HepG2 (cell line): ENCODE measurements around the gene EPHB4. TPM values are rescaled to one million over a fixed set of nuclear protein-coding genes. Genes with fewer than 3 reads are reported as not detected.

ENCODE experiments used
- AHDC1 ChIP-seq: sonication (generic); formaldehyde crosslinking; IDR thresholded peaks from 2 replicates; pipeline ENCODE4 v1.5.1; 2020; ENCODE audit warnings: mild to moderate bottlenecking, missing genetic modification reagents, borderline replicate concordance
- ARNTL ChIP-seq: sonication (generic); formaldehyde crosslinking; IDR thresholded peaks from 2 replicates; pipeline ENCODE4 v1.4.0; 2020; ENCODE audit warnings: mild to moderate bottlenecking, missing genetic modification reagents
- ATF3 ChIP-seq: sonication (generic); formaldehyde crosslinking; IDR thresholded peaks from 2 replicates; pipeline ENCODE4 v1.4.0; 2020; ENCODE audit warnings: missing genetic modification reagents
- ATF4 ChIP-seq, 2 experiments: fragments of 450-650 bp in 1 of 2; sonication (generic) in 1 of 2; formaldehyde crosslinking; IDR thresholded peaks; 2 replicates each; pipeline versions ENCODE4 v1.5.0 to v1.8.0; 2020 to 2022; ENCODE audit warnings: mild to moderate bottlenecking in 1 of 2, missing genetic modification reagents in 1 of 2
- CBX1 ChIP-seq: IDR thresholded peaks from one replicate; pipeline ENCODE4 v1.6.1; 2016; ENCODE audit warnings: antibody characterized with exemption, low read depth
- E2F1 ChIP-seq: sonication (generic); formaldehyde crosslinking; IDR thresholded peaks from 2 replicates; pipeline ENCODE4 v1.5.0; 2020; ENCODE audit warnings: missing genetic modification reagents
- FIP1L1 ChIP-seq: fragments of 200-400 bp; formaldehyde crosslinking; IDR thresholded peaks from 2 replicates; pipeline ENCODE4 v1.6.1; 2018; ENCODE audit warnings: low read depth, mild to moderate bottlenecking, low read length, moderate library complexity, borderline replicate concordance; ENCODE audit not compliant: insufficient read depth
- HMGA1 ChIP-seq: sonication (generic); formaldehyde crosslinking; conservative IDR thresholded peaks from 2 replicates; pipeline ENCODE4 v1.4.0; 2020; ENCODE audit warnings: missing genetic modification reagents
- MAFF ChIP-seq: IDR thresholded peaks from 2 replicates; pipeline ENCODE4 v1.6.1; 2011; ENCODE audit warnings: low read depth, low read length, improper control_type of control experiment
- MEF2D ChIP-seq: sonication (generic); formaldehyde crosslinking; IDR thresholded peaks from 2 replicates; pipeline ENCODE4 v1.5.1; 2020; ENCODE audit warnings: mild to moderate bottlenecking, missing genetic modification reagents
- MYNN ChIP-seq: sonication (generic); formaldehyde crosslinking; IDR thresholded peaks from 2 replicates; pipeline ENCODE4 v1.4.0; 2020; ENCODE audit warnings: mild to moderate bottlenecking, low read depth, missing genetic modification reagents
- NR0B2 ChIP-seq: sonication (generic); formaldehyde crosslinking; IDR thresholded peaks from 2 replicates; pipeline ENCODE4 v1.4.0; 2020; ENCODE audit warnings: mild to moderate bottlenecking, missing genetic modification reagents
- PLRG1 ChIP-seq: fragments of 450-650 bp; conservative IDR thresholded peaks from 2 replicates; pipeline ENCODE4 v1.6.1; 2016
- POLR2AphosphoS5 ChIP-seq: IDR thresholded peaks from 2 replicates; pipeline ENCODE4 v1.6.1; 2012; ENCODE audit warnings: low read depth, low read length
- PREB ChIP-seq: sonication (generic); formaldehyde crosslinking; IDR thresholded peaks from 2 replicates; pipeline ENCODE4 v1.4.0; 2020; ENCODE audit warnings: missing genetic modification reagents
- REL ChIP-seq: sonication (generic); formaldehyde crosslinking; conservative IDR thresholded peaks from 2 replicates; pipeline ENCODE4 v1.8.0; 2022; ENCODE audit warnings: mild to moderate bottlenecking, missing genetic modification reagents, moderate library complexity
- TCF7 ChIP-seq: sonication (generic); IDR thresholded peaks from 2 replicates; pipeline ENCODE4 v1.6.1; 2016; ENCODE audit warnings: antibody characterized with exemption, low read depth
- ZMYM3 ChIP-seq: sonication (generic); formaldehyde crosslinking; IDR thresholded peaks from 2 replicates; pipeline ENCODE4 v1.5.1; 2020; ENCODE audit warnings: mild to moderate bottlenecking, missing genetic modification reagents
- ZNF713 ChIP-seq: sonication (generic); formaldehyde crosslinking; IDR thresholded peaks from 2 replicates; pipeline ENCODE4 v1.4.0; 2020; ENCODE audit warnings: mild to moderate bottlenecking, missing genetic modification reagents
- ZNF773 ChIP-seq: sonication (generic); formaldehyde crosslinking; IDR thresholded peaks from 2 replicates; pipeline ENCODE4 v1.4.0; 2020; ENCODE audit warnings: missing genetic modification reagents, borderline replicate concordance
- polyA plus RNA-seq, 8 experiments: library from polyadenylated mRNA; depleted of rRNA in 3 of 8; stranded (reverse) in 7 of 8; unstranded in 1 of 8; fragments of >200 nt; fragmentation: Illumina TruSeq in 4 of 8; extraction: Trizol in 4 of 8; gene quantifications; 2 replicates each; pipeline versions ENCODE4 v1.2.1 to v1.2.3, GENCODE V29; 2011 to 2016; ENCODE audit warnings: low read depth in 4 of 8, missing spikeins in 1 of 8, mixed read lengths in 1 of 8; ENCODE audit not compliant: insufficient read depth in 1 of 8
- total RNA-seq, 5 experiments: library from RNA; depleted of rRNA; stranded (reverse); fragments of >200 nt; fragmentation: Illumina TruSeq; extraction: Trizol; gene quantifications; 2 replicates each; pipeline ENCODE4 v1.2.3, GENCODE V29; 2016; ENCODE audit warnings: low read depth in 1 of 5

EPHB4 gene
- total and polyA plus RNA-seq, 2 of the 13 experiments (the other 11 are each of a cell fraction or from before 2014, with no cell fraction given) = 61.4 to 69.6 TPM

GRCh38 chr7:100827330-100828226 is at the start of gene EPHB4 (continued):
- TF ChIP-seq MYNN (CRISPR knock-in tag) (no peak), PLRG1 (no peak), E2F1 (CRISPR knock-in tag) (peak; percentile 63; the same call in 1 of the 2 replicates), NR0B2 (no peak), HMGA1 (CRISPR knock-in tag) (no peak), MEF2D (CRISPR knock-in tag) (peak; percentile 27; the same call in 1 of the 2 replicates), AHDC1 (no peak), FIP1L1 (no peak), ZNF713 (CRISPR knock-in tag) (no peak), ARNTL (no peak), ZNF773 (CRISPR knock-in tag) (no peak), ZMYM3 (no peak; the same call in 1 of the 2 replicates), REL (no peak), POLR2AphosphoS5 (peak; percentile 48), CBX1 (peak; percentile 41), TCF7 (no peak), ATF4 (CRISPR knock-in tag; IDR thresholded peaks at IDR 0.05) (no peak), ATF3 (CRISPR knock-in tag) (0 out of 2 replicates have a peak, but pooled peaks have one; percentile 11), MAFF (no peak), PREB (CRISPR knock-in tag) (no peak)
